DND-41 (cell line): ENCODE measurements around the gene LYZL1.

Experiments
- EZH2 ChIP-seq: IDR thresholded peaks from 3 replicates; pipeline ENCODE4 v1.6.1; 2012; ENCODE audit warnings: borderline replicate concordance, low read depth, mild to moderate bottlenecking, moderate library complexity, low read length, inconsistent platforms; ENCODE audit not compliant: severe bottlenecking
- TF ChIP-seq, protein P1 (sequence below): IDR thresholded peaks from 2 replicates; pipeline ENCODE4 v1.5.1; 2012; ENCODE audit warnings: borderline replicate concordance, low read length, moderate library complexity, mild to moderate bottlenecking; ENCODE audit not compliant: poor library complexity, severe bottlenecking; ENCODE audit errors: extremely low read depth

DNA sequence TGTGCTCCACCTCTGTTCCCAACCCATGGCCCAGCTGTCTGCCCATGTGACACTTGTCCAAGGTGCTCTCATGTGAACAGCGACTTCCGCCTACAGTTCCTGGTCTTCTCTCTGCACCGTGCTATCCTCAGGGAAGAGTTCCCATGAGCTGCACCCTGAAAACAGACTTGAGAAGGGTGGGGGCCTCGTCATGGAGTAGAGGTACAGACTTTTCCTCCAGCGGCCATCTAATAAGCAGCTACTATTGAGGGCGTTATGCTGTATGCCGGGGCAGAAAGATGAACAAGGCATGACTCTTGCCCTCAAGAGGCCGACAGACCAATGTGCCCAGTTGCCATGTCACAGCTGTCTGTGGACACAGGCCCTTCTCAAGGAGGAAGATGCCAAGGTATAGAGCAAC, 25.4 kb upstream of the LYZL1 start:
- TF ChIP-seq, protein P1, sequence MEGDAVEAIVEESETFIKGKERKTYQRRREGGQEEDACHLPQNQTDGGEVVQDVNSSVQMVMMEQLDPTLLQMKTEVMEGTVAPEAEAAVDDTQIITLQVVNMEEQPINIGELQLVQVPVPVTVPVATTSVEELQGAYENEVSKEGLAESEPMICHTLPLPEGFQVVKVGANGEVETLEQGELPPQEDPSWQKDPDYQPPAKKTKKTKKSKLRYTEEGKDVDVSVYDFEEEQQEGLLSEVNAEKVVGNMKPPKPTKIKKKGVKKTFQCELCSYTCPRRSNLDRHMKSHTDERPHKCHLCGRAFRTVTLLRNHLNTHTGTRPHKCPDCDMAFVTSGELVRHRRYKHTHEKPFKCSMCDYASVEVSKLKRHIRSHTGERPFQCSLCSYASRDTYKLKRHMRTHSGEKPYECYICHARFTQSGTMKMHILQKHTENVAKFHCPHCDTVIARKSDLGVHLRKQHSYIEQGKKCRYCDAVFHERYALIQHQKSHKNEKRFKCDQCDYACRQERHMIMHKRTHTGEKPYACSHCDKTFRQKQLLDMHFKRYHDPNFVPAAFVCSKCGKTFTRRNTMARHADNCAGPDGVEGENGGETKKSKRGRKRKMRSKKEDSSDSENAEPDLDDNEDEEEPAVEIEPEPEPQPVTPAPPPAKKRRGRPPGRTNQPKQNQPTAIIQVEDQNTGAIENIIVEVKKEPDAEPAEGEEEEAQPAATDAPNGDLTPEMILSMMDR: no peak
- no peak for TF ChIP-seq EZH2
